Neural cell (in vitro differentiated cells): ENCODE measurements around the gene CAPN13.

Experiments used
- CTCF ChIP-seq: fragments of 450-650 bp; IDR thresholded peaks from 2 replicates; pipeline ENCODE4 v1.5.1; 2014; ENCODE audit warnings: antibody characterized with exemption, mild to moderate bottlenecking, moderate library complexity; ENCODE audit not compliant: poor library complexity, severe bottlenecking
- EP300 ChIP-seq: fragments of 450-650 bp; conservative IDR thresholded peaks from 2 replicates; pipeline ENCODE4 v1.6.1; 2014; ENCODE audit warnings: antibody characterized with exemption, mild to moderate bottlenecking, moderate library complexity; ENCODE audit not compliant: poor library complexity, severe bottlenecking
- EZH2 ChIP-seq: fragments of 200-600, 300-800 bp; shearing (Covaris generic), sonication (generic); IDR thresholded peaks from 2 replicates; pipeline ENCODE4 v1.6.1; 2014; ENCODE audit warnings: antibody characterized with exemption, low read length, borderline replicate concordance, mild to moderate bottlenecking; ENCODE audit not compliant: insufficient read depth, poor library complexity, severe bottlenecking
- MXI1 ChIP-seq: fragments of 450-650 bp; conservative IDR thresholded peaks from 2 replicates; pipeline ENCODE4 v1.6.1; 2014; ENCODE audit warnings: antibody characterized with exemption, mild to moderate bottlenecking; ENCODE audit not compliant: poor library complexity, severe bottlenecking
- RAD21 ChIP-seq: fragments of 450-650 bp; conservative IDR thresholded peaks from 2 replicates; pipeline ENCODE4 v1.6.1; 2014; ENCODE audit warnings: antibody characterized with exemption, mild to moderate bottlenecking, moderate library complexity
- REST ChIP-seq: IDR thresholded peaks from 2 replicates; pipeline ENCODE4 v1.6.1; 2012; ENCODE audit warnings: borderline replicate concordance

GRCh38 chr2:30821960-30822359 is 14.7 kb upstream of the CAPN13 start:
- TF ChIP-seq MXI1, result no peak
- TF ChIP-seq EP300, result no peak
- TF ChIP-seq RAD21, result no peak
- TF ChIP-seq EZH2, result no peak
- no peak for TF ChIP-seq CTCF
- TF ChIP-seq REST, result no peak
